NCI-H2107 treated with DMSO at 0.1 percent for 48 hours (cell line): ENCODE results near the gene LPP.
A peak's percentile ranks its signal among the peaks of the same experiment; 100 is the strongest.
"Not testable (repeated sequence)": the region's sequence is repeated elsewhere in the genome, so short reads cannot be mapped to it uniquely, and the experiment has no call there.

Source experiments
- DNase-seq: peaks from one replicate; lab custom pipeline; 2025; ENCODE audit not compliant: unreplicated experiment; lab: John Stamatoyannopoulos, UW

LPP gene

DNA sequence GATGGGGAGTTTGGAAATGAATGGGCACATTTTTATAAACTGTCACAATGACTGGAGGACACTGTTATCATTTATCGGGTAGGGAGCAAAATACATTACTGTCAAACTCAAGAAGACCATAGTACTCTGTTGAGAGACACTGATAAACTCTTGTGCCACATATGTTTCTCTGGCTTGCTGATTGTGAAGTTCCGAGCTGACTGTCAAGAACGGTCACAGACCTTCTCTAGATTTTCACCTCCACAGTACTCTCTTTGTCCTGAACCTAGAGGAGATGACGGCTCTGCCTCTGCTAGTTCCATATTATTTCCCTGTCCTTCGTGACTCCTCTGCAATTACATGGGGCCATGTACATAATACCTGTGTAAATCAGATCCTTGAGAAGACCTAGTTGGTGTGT is 451.9 kb downstream of the LPP start:
- DNase-seq = no peak

- DNase-seq = no peak
Observed at GRCh38 chr3:188607805-188608315, 453.9 kb downstream of the LPP start.

GRCh38 chr3:188608401-188608800 is 454.4 kb downstream of the LPP start:
- no peak for DNase-seq

- not testable (repeated sequence) for DNase-seq
Observed at GRCh38 chr3:188613721-188614120, 459.8 kb downstream of the LPP start.

DNA sequence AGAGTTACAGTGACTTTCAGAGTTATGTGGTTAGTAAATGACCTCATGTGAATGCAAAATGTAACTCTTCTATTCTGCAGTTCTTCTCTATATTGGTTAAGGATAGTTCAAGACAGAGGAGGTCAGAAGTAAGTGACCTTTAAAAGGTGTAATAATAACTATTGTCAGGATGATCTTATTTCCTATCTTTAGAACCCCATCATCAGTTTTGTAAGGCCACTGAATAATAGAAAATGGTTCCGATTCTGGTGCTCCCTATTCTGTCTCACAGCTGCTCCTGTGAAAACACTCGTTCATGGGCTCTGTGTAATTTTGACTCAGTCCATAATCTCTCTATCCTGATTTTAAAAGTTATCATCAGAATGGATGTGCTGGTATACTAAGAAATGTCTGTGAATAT is 463.3 kb downstream of the LPP start:
- no peak for DNase-seq

DNA sequence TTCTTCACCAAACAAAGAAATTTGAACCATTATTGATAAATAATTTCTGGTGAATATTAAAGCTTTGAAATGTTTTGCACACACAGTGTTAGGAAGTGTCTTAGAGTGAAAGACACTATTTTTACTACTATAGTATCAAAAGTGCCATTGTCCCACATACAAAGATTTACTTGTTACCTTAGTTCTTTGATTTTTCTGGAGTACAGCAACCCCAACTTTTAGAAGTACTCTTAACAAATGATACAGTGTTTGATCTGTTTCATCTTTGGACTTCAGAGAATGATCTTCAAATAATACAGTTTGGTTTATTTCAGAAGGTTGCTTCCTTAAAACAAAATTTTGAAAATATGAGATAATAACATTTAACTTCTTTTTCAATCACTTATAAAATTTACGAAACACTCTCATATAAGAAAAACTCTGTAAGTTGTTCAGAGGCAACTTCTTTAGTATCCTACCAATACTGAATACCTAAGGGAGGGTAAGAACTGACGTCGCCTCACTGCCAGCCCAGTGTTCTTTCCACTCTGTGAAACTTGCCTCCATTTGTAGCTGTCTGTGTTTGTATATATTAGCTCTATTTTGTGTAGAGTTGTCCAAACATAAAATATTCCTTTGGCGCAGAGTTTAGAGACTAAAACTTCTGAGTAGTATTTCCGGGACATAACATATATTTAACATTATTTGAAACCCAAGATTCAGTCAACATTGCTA is 464.2 kb downstream of the LPP start:
- no peak for DNase-seq

GRCh38 chr3:188620752-188621151 is 466.8 kb downstream of the LPP start:
- no peak for DNase-seq

GRCh38 chr3:188624384-188624783 is 470.4 kb downstream of the LPP start:
- DNase-seq = no peak

GRCh38 chr3:188624828-188625227 is 470.9 kb downstream of the LPP start:
- DNase-seq = no peak

DNA sequence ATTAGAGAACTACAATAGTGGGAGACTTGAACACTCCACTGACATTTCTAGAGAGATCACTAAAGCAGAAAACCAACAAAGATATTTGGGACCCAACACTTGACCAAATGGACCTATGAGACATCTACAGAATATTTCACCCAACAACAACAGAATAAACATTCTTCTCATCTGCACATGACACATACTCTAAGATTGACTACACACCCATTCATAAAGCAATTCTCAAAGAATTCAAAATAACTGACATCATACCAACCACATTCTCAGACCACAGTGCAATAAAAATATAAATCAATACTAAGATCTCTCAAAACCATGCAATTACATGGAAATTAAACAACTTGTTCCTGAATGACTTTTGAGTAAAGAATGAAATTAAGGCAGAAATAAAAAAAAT is 473.7 kb downstream of the LPP start:
- no peak for DNase-seq

DNA sequence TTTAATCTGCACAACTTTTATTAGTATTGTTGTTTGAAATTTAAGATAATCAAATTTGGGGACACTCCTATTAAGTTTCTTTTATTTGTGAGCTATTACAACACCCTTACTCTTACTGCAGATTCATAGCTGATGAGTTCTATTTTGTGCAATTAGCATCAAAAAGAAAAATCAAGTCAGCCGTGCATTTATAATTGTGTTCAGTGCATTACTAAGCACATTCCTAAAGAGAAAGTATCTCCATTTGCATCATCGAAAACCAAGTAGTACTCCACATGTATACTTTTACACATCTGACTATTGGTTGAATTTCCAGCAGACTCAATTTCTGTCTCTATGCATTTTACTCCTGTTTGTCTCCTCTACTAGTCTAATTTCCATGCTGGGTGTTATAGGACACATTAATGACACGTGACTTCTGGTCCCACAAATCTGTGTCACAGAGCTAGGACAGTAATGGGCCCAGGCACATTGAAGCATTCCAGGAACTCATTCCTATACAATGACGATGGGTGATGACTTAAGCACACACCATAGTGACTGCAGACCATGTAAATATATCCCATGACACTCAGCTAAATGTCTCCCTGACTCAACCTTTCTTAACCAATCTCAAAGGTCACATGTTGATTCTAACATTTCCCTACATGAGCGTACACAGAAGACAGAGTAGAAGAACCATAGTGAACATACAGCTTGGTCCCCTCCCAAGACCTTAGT is 477.5 kb downstream of the LPP start:
- DNase-seq = no peak

DNA sequence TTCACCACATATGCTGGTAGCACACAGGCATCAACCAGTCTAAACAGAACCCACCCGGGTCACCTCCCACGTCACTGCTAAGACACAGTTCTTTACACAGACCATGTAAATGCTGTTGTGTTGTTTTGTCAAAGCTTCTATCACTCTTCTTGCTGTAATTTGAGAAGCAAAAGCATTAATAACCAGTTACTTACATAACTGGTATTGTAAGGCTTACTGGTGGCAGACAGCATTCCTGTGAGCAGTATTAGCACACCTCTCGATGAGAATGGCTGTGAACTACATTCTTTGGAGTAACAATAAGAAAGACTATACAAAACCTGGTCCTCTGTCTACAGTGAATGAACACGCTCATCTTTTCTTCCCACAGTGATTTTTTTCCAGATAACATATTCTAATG is 479.2 kb downstream of the LPP start:
- no peak for DNase-seq

GRCh38 chr3:188634285-188634684 is 480.3 kb downstream of the LPP start:
- no peak for DNase-seq

DNA sequence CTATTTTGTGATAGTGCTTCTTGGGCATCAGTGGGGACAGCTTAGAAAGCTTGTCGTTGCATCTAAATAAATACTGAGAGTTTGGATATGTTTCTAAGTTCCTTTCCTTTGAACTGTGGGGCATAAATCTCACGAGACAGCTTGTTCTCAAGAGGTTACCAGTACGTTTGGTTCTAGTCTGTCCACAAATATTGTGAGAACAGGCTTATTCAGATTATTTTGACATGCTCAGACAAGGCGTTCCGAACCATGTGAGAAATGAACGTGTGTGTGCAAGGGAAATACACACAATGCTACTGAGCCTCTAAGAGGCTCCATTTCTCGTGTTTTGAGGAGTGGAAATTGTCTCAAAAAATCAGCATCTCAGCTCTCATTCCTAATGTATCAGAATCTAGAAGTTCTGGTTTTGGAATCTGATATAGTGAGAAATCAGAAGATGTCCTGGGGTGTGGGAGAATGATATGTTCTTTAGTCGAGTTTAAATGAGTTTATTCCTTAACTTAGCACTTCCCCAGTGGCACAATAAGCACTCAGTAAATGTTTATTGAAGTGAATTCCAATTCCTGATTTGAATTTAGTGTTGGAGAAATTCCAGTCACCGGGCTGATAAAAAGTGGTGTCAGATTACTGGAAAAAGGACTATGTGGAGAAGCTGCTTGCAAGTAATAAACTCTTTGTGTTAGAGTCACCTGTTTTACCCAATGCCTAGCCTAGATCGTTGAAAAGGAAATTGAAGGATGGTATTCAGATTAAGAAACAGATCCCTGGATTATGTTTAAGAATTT is 481.5 kb downstream of the LPP start:
- peak; percentile 53 for DNase-seq

- not testable (repeated sequence) for DNase-seq
Observed at GRCh38 chr3:188636292-188636691, 482.3 kb downstream of the LPP start.

DNA sequence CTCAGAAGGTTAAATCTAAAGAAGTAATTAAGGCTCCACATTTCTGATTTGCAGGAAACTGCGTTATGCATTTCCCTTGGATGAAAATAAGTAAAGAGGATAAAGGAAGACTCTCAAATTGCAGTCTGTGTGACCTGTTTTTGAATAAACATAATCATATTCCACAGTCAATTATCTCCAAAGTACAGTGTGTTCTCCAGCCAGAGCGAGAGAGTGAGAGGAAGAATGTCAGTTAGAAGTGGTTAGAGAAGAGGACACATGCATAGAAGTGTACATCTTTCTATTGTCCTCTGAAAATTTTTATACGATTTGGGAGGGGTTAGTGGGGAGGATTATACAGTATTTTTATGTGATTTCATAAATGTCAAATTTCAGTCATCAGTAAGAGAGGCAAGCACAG is 487.1 kb downstream of the LPP start:
- no peak for DNase-seq

DNA sequence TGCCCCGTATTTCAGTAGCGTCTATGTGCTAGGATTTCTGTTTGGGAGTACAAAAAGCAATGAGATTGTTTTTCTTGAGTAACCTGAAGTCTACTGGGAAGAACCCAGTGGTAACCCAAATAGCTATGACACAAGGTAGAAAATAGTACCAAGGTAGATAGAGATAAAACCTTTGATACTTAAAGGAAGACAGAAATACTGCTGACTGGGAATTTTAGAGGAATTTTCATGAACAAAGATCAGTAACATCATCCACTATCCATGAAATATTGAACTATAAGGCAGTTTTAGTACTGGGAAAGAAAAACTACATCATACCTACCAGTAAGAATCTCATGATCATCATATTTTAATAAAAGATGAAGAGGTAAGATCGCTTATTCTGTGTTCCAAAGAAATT is 489.8 kb downstream of the LPP start:
- DNase-seq = no peak

- DNase-seq = peak; percentile 39
Observed at GRCh38 chr3:188646592-188646991, 492.6 kb downstream of the LPP start.

- DNase-seq = no peak
Observed at GRCh38 chr3:188647237-188647636, 493.3 kb downstream of the LPP start.

DNA sequence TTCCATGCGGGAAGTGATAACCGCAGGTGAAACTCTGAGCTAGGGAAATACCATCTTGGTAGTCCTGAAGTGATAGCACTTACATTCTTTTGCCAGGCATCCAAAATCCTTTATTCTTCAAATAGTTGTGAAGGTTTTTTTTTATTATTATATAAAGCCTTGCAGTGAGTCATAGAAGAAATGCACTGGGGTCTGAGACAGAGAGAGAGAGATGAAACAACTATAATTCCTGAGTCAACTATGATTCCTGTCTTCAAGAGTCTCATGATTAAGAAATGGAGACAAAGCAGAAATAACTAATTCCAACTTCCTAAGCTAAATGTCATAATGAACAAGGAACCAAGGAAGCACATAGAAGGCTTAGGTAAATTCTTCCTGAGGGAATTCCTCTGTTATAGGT is 495.6 kb downstream of the LPP start:
- DNase-seq = no peak

- peak; percentile 71 for DNase-seq
Observed at GRCh38 chr3:188656196-188656982, 502.4 kb downstream of the LPP start.
